GM12801 (cell line): ENCODE results near the gene SETBP1.

Experiments used
- TF ChIP-seq, protein P1 (sequence below): IDR thresholded peaks from one replicate; pipeline ENCODE4 v1.5.1; 2011; ENCODE audit warnings: control low read depth; ENCODE audit not compliant: insufficient read length; ENCODE audit errors: extremely low read depth

The SETBP1 gene

DNA sequence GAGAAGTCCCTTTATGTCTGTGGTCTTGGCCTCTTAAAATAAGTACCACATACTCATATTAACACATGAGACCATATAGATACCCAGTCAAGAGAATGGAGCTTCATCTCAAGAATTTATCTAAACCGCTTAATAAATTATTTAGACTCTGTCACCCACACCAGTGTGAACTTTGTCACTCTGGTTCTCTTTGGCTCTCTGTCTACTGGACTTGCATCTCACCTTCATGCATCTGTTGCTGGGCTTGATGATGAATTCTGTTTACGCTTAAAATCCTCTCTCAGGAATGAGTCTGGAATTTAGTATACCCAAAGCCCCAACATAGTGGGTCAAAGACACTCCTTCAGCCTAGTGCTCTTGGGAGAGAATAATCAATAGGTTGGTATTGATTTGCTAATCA lies 73.9 kb downstream of the SETBP1 start:
- TF ChIP-seq, protein P1, sequence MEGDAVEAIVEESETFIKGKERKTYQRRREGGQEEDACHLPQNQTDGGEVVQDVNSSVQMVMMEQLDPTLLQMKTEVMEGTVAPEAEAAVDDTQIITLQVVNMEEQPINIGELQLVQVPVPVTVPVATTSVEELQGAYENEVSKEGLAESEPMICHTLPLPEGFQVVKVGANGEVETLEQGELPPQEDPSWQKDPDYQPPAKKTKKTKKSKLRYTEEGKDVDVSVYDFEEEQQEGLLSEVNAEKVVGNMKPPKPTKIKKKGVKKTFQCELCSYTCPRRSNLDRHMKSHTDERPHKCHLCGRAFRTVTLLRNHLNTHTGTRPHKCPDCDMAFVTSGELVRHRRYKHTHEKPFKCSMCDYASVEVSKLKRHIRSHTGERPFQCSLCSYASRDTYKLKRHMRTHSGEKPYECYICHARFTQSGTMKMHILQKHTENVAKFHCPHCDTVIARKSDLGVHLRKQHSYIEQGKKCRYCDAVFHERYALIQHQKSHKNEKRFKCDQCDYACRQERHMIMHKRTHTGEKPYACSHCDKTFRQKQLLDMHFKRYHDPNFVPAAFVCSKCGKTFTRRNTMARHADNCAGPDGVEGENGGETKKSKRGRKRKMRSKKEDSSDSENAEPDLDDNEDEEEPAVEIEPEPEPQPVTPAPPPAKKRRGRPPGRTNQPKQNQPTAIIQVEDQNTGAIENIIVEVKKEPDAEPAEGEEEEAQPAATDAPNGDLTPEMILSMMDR = no peak

GRCh38 chr18:44758861-44759631 lies 78.4 kb downstream of the SETBP1 start:
- TF ChIP-seq, protein P1 = no peak

GRCh38 chr18:44759925-44760342 lies 79.2 kb downstream of the SETBP1 start:
- TF ChIP-seq, protein P1 = no peak

DNA sequence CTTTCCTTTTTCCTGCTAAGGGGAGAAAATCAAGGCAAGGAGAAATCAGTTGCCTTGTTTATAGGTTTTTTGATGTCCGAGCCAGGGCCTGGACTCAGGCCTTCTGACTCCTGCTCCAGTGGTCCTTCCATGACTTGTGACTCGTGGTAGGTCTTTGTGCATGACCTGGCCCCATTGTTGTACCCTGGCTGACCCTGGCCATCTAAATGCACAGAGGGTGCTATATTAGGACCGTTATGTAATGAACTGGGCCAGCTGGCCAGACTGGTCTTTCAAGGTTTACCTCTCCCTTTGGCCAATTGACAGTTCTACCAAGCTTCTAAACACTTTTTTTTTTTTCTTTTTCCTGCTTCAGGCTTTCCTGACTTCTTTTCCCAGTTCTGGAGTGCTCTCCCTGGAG lies 81.1 kb downstream of the SETBP1 start:
- TF ChIP-seq, protein P1 = no peak

- TF ChIP-seq, protein P1 = no peak
Observed at GRCh38 chr18:44763327-44763726, 82.6 kb downstream of the SETBP1 start.

DNA sequence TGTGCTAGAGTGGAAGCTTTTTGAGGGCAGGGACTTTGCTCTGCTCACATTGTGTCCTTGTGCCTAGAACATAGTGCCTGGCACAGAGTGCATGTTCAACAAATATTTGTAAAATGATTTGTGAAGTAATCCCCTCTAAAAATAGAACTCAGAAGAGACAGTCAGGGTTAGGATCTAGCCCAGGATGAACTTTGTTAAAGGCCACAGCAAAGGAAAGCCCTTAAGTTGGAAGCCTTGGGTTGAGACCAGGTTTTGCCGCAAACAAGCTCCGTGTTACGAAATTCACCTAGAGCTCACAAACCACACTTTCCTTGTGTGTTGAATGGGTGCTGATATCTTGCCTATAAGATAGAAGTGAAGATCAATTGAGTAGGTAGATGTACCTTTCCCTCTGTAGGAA lies 84.2 kb downstream of the SETBP1 start:
- TF ChIP-seq, protein P1 = no peak

DNA sequence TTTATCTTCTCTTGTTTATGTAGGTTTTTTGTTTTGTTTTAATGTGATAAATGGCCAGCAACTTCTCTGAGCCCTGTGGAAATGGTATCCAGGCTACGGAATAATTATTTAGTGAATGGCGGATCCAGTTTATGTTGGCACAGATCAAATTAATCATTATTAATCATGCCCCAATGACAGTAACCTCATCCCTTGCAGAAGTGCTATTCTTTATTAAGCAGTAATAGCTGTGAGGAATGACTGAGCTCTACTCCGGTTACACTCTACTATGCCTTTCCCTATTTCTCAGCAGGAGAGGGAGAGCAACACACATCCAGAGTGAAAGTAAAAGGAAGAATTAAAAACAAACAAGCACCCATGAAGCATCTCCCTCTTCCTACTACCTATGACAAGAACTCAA lies 84.8 kb downstream of the SETBP1 start:
- TF ChIP-seq, protein P1 = no peak
